ENCODE data around the gene GALC.

GALC gene

GRCh38 chr14:87992718-87993628, at the start of gene GALC:
GALC (minus strand) TSS chr14:87993182; CDS start chr14:87993164, 18 bp downstream.
- DNase-seq: peak; percentile 94

DNA sequence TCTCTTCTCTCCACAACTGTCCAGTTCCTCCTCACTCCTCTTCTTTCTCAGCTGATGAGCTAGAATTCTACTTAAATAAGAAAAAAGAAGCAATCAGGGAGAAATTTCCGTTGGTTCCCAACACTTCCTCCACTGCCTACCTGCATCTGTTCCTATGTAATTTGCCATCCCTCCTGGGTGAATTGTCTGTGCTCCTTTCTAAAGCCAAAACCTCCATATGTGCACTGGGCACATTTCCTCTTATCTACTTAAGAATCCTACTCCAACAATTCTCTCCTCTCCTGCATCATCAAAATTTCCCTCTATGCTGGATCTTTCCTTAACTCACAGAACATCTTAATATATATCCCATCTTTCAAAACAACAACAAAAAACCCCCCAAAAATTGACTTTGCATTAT, 47.2 kb upstream of the GALC start:
- DNase-seq: no peak

DNA sequence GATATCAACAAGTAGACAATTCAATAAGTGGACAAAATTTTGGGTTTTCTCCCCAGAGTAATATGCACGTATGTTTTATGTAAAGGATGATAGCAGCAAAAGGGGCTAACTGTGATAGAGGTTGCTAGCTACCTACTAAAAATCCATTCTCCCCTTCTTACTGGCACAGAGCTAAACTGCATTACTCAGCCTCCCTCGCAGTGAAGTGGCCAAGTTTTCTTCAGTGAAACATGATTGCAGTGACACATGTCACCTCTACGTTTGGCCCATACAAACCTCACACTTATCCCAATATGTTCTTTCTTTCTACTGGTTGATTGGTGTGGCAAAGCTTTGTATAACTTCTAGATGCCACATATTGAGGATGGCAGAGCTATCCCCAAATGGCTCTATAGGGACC, 46.2 kb upstream of the GALC start:
- DNase-seq: no peak

DNA sequence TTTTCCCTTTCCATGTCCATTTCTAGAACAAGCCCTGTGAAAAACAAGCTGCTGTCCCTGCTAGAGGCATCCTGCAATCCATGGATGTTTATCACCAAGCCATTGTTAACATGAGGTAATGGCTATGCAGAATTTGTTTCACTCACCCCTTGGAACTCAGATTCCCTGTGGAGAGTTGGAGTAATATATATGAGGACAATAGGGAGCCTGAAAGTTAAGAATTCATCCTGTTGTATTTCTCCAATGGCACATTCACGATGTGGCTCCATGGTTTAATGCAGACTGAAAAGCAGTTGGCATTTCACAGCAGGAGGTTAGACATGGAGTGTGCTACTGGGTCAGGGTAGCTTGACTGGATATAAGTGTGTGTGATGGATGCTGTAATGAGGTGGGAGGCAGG, 44.3 kb upstream of the GALC start:
- no peak for DNase-seq

- no peak for DNase-seq
Measured at GRCh38 chr14:88036422-88036821, 43.4 kb upstream of the GALC start.

DNA sequence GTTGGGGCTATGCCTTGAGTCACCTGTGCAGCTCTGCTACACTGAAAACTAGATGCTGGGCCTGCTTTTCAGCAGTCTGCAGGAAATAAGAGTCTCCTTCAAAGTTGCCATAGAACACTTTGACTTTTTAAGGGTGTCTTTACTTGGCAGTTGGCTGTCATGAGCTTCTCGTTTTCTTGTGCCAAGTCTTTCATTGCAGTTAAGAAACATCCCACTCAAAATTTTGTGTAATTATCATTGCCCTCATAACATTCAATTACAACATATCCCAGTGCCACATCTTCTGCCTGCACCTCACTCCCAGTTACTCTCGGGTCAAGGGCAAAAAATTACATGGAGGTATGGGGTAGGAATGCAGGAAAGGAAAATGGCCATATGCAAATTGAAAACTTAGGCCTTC, 41.1 kb upstream of the GALC start:
- DNase-seq: no peak

DNA sequence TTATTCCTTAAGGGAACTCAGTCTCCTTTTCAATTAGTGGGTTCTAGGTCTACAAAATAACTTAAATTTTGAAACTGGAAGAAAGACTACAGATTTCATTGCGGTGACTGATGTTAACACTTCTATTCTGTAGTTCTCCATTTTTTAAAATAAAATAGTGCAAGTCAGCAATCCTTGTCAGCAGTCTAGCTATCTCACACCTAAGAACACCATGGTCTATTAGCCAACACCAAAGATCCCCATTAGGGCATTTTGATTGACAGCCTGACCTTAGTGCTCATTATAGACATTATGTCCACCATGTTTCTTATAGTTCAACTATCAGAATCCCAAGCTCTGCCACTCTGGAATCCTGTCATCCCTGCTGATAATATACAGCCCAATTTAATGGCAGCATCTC, 39.4 kb upstream of the GALC start:
- no peak for DNase-seq

DNA sequence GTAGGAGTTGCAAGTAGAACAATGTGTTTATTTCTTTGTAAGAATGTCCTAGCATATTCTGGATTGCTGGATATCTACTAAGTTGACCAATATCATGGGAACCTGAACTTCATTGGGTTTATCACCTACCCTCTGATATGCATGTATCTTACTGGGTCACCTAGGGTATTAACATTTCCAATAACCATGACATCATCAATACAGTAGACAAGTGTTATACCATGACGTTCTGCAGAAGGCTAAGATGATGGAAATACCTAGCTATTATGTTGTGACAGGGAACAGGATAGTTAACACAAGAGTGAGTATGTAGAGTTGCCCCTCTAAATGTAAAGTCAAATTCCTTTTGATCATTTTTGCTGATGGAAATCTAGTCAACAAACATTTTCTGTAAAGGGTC, 37.9 kb upstream of the GALC start:
- no peak for DNase-seq

- DNase-seq: no peak
Measured at GRCh38 chr14:88030079-88030478, 37.1 kb upstream of the GALC start.

DNA sequence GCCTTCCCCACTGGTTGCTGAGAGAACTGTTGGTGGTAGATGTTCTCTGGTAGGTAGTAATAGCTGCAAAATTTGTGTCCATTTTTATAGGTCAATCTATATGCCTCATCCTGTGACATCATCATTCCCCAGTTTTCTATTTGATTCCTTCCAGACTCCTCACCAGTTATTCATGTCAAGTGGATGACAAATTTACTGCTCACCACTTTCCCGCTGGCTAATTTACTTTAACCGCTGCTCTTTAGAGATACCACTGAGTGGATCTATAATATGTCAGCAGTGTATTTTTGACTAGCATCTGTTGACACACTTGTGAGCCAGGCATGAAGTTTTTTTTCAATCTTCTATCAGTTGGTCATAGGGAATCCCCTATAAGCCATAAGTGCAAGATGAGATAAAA, 36.5 kb upstream of the GALC start:
- no peak for DNase-seq

- no peak for DNase-seq
Measured at GRCh38 chr14:88026890-88027289, 33.9 kb upstream of the GALC start.

DNA sequence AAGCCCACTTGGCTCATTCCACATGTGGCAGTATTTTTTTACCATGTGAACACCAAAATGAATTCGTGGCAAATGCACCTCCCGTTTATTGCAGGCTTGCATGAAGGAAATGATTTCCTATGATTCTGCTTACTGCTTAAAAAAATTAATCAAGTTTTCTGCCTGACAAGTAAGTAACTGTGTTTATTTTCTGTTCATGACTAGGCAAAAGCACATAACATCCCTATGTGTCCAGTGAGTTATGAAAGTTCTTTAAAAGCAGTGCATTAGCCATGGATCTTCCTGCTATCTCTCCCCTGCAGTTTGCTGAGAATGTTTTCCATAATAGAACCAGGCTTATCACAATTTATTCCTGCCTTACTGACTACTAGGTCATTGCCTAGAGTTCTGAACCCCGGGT, 32.3 kb upstream of the GALC start:
- no peak for DNase-seq

GRCh38 chr14:88024252-88025086, 31.5 kb upstream of the GALC start:
- DNase-seq: peak; percentile 88

- DNase-seq: peak; percentile 78
Measured at GRCh38 chr14:88023658-88024187, 30.7 kb upstream of the GALC start.

GRCh38 chr14:88017535-88017934, 24.6 kb upstream of the GALC start:
- DNase-seq: no peak

GRCh38 chr14:88016768-88017167, 23.8 kb upstream of the GALC start:
- no peak for DNase-seq

DNA sequence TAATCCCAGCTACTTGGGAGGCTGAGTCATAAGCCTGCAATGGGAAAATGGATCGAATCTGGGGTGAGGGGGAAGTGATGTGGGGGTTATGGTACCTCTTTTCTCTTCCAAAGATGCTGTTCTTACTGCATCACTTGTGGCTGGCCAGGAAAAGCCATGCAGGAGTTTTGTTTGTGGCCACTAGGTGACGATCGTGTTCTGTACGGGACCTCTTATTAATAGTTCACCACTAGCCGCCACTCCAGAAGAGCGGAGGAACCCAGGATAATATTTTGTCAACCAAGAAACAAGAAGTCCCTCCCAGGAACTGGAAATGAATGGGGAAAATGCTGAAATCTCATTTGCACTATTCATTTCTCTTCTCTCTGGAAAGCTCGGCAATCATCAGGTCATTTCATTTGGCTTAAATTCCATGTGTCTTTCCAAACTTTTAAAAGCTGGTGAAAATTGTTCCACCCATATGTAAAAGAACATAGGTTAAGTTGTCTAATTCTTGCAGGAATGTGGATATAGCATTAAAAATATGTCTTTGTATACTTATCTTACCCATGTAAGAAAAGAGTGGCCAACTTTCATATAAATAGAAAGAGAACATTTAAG, 20.9 kb upstream of the GALC start:
- DNase-seq: peak; percentile 87

GRCh38 chr14:88012495-88012894, 19.5 kb upstream of the GALC start:
- DNase-seq: no peak

- DNase-seq: no peak
Measured at GRCh38 chr14:88010331-88010730, 17.3 kb upstream of the GALC start.

- DNase-seq: no peak
Measured at GRCh38 chr14:88009486-88009885, 16.5 kb upstream of the GALC start.

DNA sequence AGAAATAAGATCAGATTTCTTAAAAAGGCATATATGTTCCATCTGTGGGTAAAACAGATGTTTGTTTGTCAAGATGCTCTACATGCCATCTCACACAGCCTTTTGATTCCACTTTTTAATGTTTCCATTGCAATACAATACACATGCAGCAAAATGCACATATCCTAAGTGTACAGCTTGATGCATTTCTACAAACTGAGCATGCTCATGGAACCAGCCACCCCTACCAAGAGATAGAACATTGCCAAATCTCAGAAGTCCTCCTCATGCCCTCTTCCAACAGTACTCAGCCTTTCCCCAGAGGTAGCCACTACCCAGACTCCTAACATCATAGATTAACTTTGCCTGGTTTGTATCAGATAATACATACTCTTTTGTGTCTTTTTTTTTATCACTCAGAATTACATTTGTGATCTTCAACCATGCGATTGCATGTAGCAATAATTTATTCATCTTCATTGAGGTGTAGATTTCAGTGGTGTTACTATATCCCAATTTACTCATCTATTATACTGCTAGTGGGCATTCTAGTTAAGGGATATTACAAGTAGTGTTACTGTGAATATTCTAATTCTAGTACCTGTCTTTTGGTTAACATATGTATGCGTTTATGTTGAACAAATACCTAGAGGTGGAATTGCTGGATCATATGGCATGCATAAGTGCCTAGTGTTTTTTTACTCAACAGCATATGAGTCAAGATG, 15.2 kb upstream of the GALC start:
- DNase-seq: no peak

GRCh38 chr14:88007608-88008007, 14.6 kb upstream of the GALC start:
- DNase-seq: no peak

All from hematopoietic multipotent progenitor cell treated with erythropoietin and hydrocortisone succinate and interleukin-3 and kit ligand, for 8 days (in vitro differentiated cells).